Mesenchymal stem cell (in vitro differentiated cells and primary cell): Measurements from ENCODE around the gene LAMA5.
A peak's percentile ranks its signal among the peaks of the same experiment; 100 is the strongest.

ENCODE experiments used
- DNase-seq: peaks from one replicate; pipeline ENCODE4 v3.0.0-alpha.2; 2013
- H2AFZ ChIP-seq: one replicate; pipeline ENCODE4 v1.6.1; 2013; ENCODE audit warnings: low read depth, mild to moderate bottlenecking, control low read depth, inconsistent platforms, low read length, moderate library complexity
- H2AK5ac ChIP-seq: 2 replicates; pipeline ENCODE4 v1.6.1; 2013; ENCODE audit warnings: low read length, moderate library complexity, mild to moderate bottlenecking, inconsistent platforms; ENCODE audit not compliant: severe bottlenecking
- H2BK120ac ChIP-seq: one replicate; pipeline ENCODE4 v1.6.1; 2013; ENCODE audit warnings: low read depth, mild to moderate bottlenecking, inconsistent platforms, low read length, moderate library complexity
- H2BK12ac ChIP-seq, 2 experiments: one replicate each; pipeline ENCODE4 v1.6.1; 2013; ENCODE audit warnings: inconsistent platforms in 2 of 2, low read length in 2 of 2, mild to moderate bottlenecking in 2 of 2, moderate library complexity in 2 of 2, control low read depth in 1 of 2
- H2BK15ac ChIP-seq: one replicate; pipeline ENCODE4 v1.6.1; 2013; ENCODE audit warnings: mild to moderate bottlenecking, low read depth, inconsistent platforms; ENCODE audit not compliant: poor library complexity, severe bottlenecking
- H2BK5ac ChIP-seq: 2 replicates; pipeline ENCODE4 v1.6.1; 2013; ENCODE audit warnings: low read depth, mild to moderate bottlenecking, low read length, control low read depth, inconsistent platforms; ENCODE audit not compliant: poor library complexity, severe bottlenecking
- H3K14ac ChIP-seq, 2 experiments: one replicate each; pipeline ENCODE4 v1.6.1; 2013; ENCODE audit warnings: inconsistent platforms in 2 of 2, low read length in 2 of 2, control low read depth in 1 of 2, mild to moderate bottlenecking in 1 of 2, moderate library complexity in 1 of 2
- H3K18ac ChIP-seq, 2 experiments: one replicate each; pipeline ENCODE4 v1.6.1; 2013; ENCODE audit warnings: inconsistent platforms in 2 of 2, low read length in 2 of 2, control low read depth in 1 of 2, low read depth in 1 of 2, mild to moderate bottlenecking in 1 of 2
- H3K23ac ChIP-seq, 2 experiments: one replicate each; pipeline ENCODE4 v1.6.1; 2013; ENCODE audit warnings: inconsistent platforms in 2 of 2, low read length in 2 of 2, mild to moderate bottlenecking in 2 of 2, moderate library complexity in 2 of 2, control low read depth in 1 of 2
- H3K27ac ChIP-seq: 2 replicates; pipeline ENCODE4 v1.5.1; 2013; ENCODE audit warnings: mild to moderate bottlenecking, moderate library complexity, low read length, control low read depth, inconsistent platforms; ENCODE audit not compliant: poor library complexity, severe bottlenecking
- H3K27me3 ChIP-seq, 2 experiments: 2 replicates each; pipeline versions ENCODE4 v1.6.1 to v1.7.0; 2013; ENCODE audit warnings: low read length in 2 of 2, mild to moderate bottlenecking in 2 of 2, moderate library complexity in 2 of 2, control low read depth in 1 of 2, inconsistent platforms in 1 of 2; ENCODE audit not compliant: control insufficient read depth in 1 of 2, insufficient read depth in 1 of 2
- H3K36me3 ChIP-seq, 2 experiments: 2 replicates each; pipeline versions ENCODE4 v1.6.1 to v1.7.0; 2013; ENCODE audit warnings: low read length in 2 of 2, control low read depth in 1 of 2, inconsistent platforms in 1 of 2, low read depth in 1 of 2, mild to moderate bottlenecking in 1 of 2; ENCODE audit not compliant: insufficient read depth in 2 of 2, control insufficient read depth in 1 of 2
- H3K4ac ChIP-seq, 2 experiments: one replicate each; pipeline ENCODE4 v1.6.1; 2013; ENCODE audit warnings: inconsistent platforms in 2 of 2, low read length in 2 of 2, mild to moderate bottlenecking in 2 of 2, moderate library complexity in 2 of 2, control low read depth in 1 of 2, low read depth in 1 of 2
- H3K4me1 ChIP-seq: 2 replicates; pipeline ENCODE4 v1.6.1; 2013; ENCODE audit warnings: low read depth, low read length, control low read depth; ENCODE audit not compliant: control insufficient read depth, insufficient read depth
- H3K4me2 ChIP-seq: 2 replicates; pipeline ENCODE4 v1.6.1; 2013; ENCODE audit warnings: low read length, mild to moderate bottlenecking, inconsistent platforms; ENCODE audit not compliant: poor library complexity, severe bottlenecking
- H3K4me3 ChIP-seq, 2 experiments: 2 replicates each; pipeline versions ENCODE4 v1.5.1 to v1.7.0; 2013; ENCODE audit warnings: low read length in 2 of 2, mild to moderate bottlenecking in 2 of 2, control low read depth in 1 of 2, low read depth in 1 of 2; ENCODE audit not compliant: insufficient read depth in 1 of 2
- H3K79me1 ChIP-seq: replicated peaks from 2 replicates; pipeline ENCODE4 v1.6.1; 2013; ENCODE audit warnings: mild to moderate bottlenecking, control low read depth, low read length, inconsistent platforms; ENCODE audit not compliant: poor library complexity, severe bottlenecking
- H3K9ac ChIP-seq: 2 replicates; pipeline ENCODE4 v1.7.0; 2013; ENCODE audit warnings: mild to moderate bottlenecking, low read length, moderate library complexity
- H3K9me3 ChIP-seq: 2 replicates; pipeline ENCODE4 v1.7.0; 2013; ENCODE audit warnings: mild to moderate bottlenecking, low read length; ENCODE audit not compliant: control insufficient read depth
- H4K8ac ChIP-seq: one replicate; pipeline ENCODE4 v1.6.1; 2013; ENCODE audit warnings: inconsistent platforms, mild to moderate bottlenecking, low read length, moderate library complexity
- H4K91ac ChIP-seq: one replicate; pipeline ENCODE4 v1.6.1; 2013; ENCODE audit warnings: mild to moderate bottlenecking, low read length, inconsistent platforms
- WGBS: methylation state at CpG from one replicate; pipeline ENCODE4 v1.1.7; 2013; ENCODE audit warnings: mixed read lengths; 5-methylcytosine and 5-hydroxymethylcytosine counted together

The LAMA5 gene

DNA sequence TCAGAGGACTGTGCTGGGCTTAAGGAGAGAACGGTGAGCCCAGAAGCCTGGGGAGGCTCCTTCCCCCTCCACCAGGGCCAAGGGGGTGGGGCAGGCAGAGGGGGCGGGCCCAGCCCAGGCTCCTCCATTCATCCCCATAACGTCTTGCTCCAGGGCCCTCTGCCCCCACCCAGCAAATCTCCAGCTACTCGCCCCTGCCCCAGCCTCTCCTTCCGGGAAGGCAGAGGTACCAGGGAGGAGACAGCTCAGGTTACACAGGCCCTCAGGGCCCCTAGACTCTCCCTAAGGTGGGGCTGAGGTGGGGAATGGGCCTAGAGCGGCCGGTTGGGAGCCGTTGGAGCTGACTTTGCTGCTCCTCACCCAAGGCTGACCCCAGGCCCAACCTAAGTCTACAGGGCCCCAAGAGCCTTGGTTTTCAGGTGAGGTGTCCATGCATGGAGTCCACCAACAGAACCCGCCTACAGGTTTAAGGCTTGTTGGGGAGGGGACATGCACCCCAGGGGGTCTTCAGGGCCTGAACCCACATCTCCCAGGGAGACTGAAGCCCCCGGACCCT is 1.2 kb downstream of the LAMA5 start:
- H2BK5ac ChIP-seq, result peak overlapping the region; percentile 34
- no peaks in the 10 kb centered on the region for H3K79me1 ChIP-seq
- H4K91ac ChIP-seq, result no peak overlapping the region
- H3K4me3 ChIP-seq, result peak overlapping the region; percentile 79 to 80
- peak overlapping the region in 1 of 2 experiments; percentile 79 for H3K18ac ChIP-seq
- no peaks in the 10 kb centered on the region for H3K9me3 ChIP-seq
- peak overlapping the region; percentile 55 for H2BK15ac ChIP-seq
- peak overlapping the region; percentile 45 for H4K8ac ChIP-seq
- peak overlapping the region; percentile 63 for H3K9ac ChIP-seq
- H3K4me2 ChIP-seq, result peak overlapping the region; percentile 92
- 20% methylated on average over 6 of the region's 10 CpGs for WGBS
- peak overlapping the region; percentile 79 for H3K27ac ChIP-seq
- no peak for DNase-seq
- H2BK12ac ChIP-seq, result peak overlapping the region in 1 of 2 experiments; percentile 37
- H3K4ac ChIP-seq, result peak overlapping the region in 1 of 2 experiments; percentile 40
- no peak overlapping the region for H3K23ac ChIP-seq
- H2AFZ ChIP-seq, result no peak overlapping the region
- peak overlapping the region; percentile 3 for H2AK5ac ChIP-seq
- H2BK120ac ChIP-seq, result no peak overlapping the region
- peak overlapping the region; percentile 9 to 63 for H3K14ac ChIP-seq
- peaks cover 0 to 3% of the 10 kb centered on the region in 2 experiments for H3K27me3 ChIP-seq
- peaks cover 81% of the 10 kb centered on the region for H3K4me1 ChIP-seq
- peaks cover 0 to 45% of the 10 kb centered on the region in 2 experiments for H3K36me3 ChIP-seq

DNA sequence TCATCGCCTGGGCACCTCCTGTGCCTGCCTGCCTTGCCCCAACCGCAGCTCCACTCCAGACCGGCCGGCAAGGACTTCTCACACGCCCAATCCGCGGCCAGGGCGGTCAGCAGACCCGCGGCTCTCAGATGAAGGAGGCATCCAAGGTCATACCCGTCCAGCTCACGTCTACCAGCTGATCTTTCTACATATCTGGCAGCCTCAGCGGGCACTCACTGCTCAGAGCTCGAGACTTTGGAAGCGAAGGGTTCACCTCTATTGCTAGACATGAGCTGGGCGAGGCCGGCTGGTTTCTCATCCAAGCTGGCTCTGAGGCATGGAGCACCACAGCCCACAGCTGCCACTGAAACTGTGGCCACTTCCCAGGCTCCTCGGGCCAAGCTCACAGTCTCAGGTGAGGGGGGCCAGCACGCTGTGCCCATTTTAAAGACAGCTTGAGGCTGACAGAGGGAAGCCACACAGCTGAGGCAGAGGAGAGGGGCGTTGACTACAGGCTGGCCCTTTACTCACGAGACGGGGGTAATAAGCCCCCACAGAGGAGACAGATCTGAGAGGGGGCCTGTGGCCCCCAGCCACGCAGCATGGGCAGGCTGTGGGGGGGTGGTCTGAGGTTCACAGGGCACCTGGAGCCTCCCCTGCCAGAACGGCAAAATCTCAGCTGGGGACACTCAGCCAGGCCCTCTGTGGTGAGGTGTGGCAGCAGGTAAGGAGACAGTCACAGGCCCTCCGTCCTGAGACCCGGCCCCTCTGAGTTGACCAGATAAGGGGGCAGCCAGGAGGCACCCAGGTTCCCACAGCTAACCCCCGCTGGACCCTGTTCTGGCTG is 2.0 kb downstream of the LAMA5 start:
- WGBS, result 82% methylated on average over 27 of the region's 27 CpGs
- H2BK5ac ChIP-seq, result no peak overlapping the region
- H2BK120ac ChIP-seq, result peak overlapping the region; percentile 7
- peaks cover 0 to 3% of the 10 kb centered on the region in 2 experiments for H3K27me3 ChIP-seq
- peak overlapping the region in 1 of 2 experiments; percentile 35 for H3K14ac ChIP-seq
- no peak overlapping the region for H3K9ac ChIP-seq
- H3K9me3 ChIP-seq, result no peaks in the 10 kb centered on the region
- peak overlapping the region; percentile 66 for H3K27ac ChIP-seq
- peaks cover 0 to 49% of the 10 kb centered on the region in 2 experiments for H3K36me3 ChIP-seq
- H3K18ac ChIP-seq, result peak overlapping the region; percentile 24 to 67
- no peak overlapping the region for H2BK15ac ChIP-seq
- no peak overlapping the region for H4K8ac ChIP-seq
- peak overlapping the region; percentile 4 to 23 for H3K23ac ChIP-seq
- peak overlapping the region in 1 of 2 experiments; percentile 57 for H2BK12ac ChIP-seq
- H4K91ac ChIP-seq, result peak overlapping the region; percentile 74
- DNase-seq, result no peak
- peak overlapping the region; percentile 42 to 80 for H3K4me3 ChIP-seq
- peaks cover 76% of the 10 kb centered on the region for H3K4me1 ChIP-seq
- H2AK5ac ChIP-seq, result peak overlapping the region; percentile 11
- no peak overlapping the region for H2AFZ ChIP-seq
- H3K4ac ChIP-seq, result peak overlapping the region in 1 of 2 experiments; percentile 47
- H3K79me1 ChIP-seq, result no peaks in the 10 kb centered on the region
- peak overlapping the region; percentile 92 for H3K4me2 ChIP-seq

DNA sequence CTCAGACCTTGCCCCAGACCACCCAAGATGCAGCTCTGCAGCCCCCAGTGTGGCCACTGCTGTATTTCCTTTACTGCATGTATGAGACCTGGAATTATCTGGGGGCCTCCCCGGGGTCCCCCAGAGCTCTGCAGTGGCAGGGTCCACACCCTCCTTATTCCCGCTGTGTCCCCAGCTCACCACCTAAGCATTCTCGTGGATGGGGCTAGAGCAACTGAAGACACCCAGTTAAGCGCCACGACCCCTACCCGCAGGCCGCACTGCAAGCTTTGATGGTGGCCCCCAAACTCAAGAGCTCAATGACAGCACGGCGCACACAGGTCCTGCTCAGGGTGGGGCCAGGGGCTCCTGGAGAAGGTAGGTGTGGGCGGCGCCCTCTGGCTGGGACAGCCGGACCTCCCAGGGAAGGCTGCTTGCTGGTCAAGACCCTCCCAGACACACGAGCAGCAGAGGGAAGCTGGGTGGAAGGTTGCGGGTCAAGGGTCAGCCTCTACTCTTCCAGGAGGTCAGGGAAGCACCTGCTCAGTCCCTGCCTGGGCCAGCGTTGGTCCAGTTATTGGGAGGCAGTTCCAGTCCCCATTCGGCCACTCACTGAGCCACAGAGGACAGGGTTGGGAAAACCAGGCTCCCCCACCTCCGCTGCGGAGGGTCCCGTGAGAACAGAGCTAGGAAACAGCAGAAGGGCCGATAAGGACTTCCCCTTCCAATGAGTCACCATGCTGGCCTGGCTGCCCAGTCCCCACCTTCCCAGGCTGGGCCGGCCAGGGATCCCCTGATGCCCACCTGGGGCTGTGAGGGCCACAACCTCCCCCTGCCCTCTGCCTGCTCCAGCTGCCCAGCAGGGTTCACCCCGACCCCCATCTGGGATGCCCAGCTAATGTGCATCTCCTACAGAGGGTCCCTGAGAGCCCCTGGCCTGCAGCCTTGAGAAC is 2.9 kb downstream of the LAMA5 start:
- no peaks in the 10 kb centered on the region for H3K79me1 ChIP-seq
- H4K91ac ChIP-seq, result peak overlapping the region; percentile 74
- peaks cover 0 to 58% of the 10 kb centered on the region in 2 experiments for H3K36me3 ChIP-seq
- peak overlapping the region; percentile 7 for H2BK120ac ChIP-seq
- H3K9ac ChIP-seq, result no peak overlapping the region
- H2BK5ac ChIP-seq, result peak overlapping the region; percentile 35
- peak overlapping the region; percentile 44 for H2BK15ac ChIP-seq
- peak overlapping the region; percentile 21 for H2AK5ac ChIP-seq
- no peak overlapping the region for H3K23ac ChIP-seq
- peak overlapping the region; percentile 24 to 81 for H3K18ac ChIP-seq
- WGBS, result 66% methylated on average over 22 of the region's 22 CpGs
- peak overlapping the region in 1 of 2 experiments; percentile 79 for H3K14ac ChIP-seq
- H3K4me1 ChIP-seq, result peaks cover 77% of the 10 kb centered on the region
- no peak overlapping the region for H2AFZ ChIP-seq
- H3K27ac ChIP-seq, result peak overlapping the region; percentile 66
- H2BK12ac ChIP-seq, result peak overlapping the region in 1 of 2 experiments; percentile 88
- H3K27me3 ChIP-seq, result peaks cover 0 to 3% of the 10 kb centered on the region in 2 experiments
- peak; percentile 87 for DNase-seq
- peak overlapping the region; percentile 38 to 47 for H3K4ac ChIP-seq
- H3K4me2 ChIP-seq, result peak overlapping the region; percentile 92
- peak overlapping the region in 1 of 2 experiments; percentile 80 for H3K4me3 ChIP-seq
- peak overlapping the region; percentile 12 for H4K8ac ChIP-seq
- H3K9me3 ChIP-seq, result no peaks in the 10 kb centered on the region
